NCI-H2107 (cell line): Measurements from ENCODE around the gene ACADVL.

Experiments used
- DNase-seq: peaks from one replicate; lab custom pipeline; 2025; lab: John Stamatoyannopoulos, UW

Gene ACADVL

DNA sequence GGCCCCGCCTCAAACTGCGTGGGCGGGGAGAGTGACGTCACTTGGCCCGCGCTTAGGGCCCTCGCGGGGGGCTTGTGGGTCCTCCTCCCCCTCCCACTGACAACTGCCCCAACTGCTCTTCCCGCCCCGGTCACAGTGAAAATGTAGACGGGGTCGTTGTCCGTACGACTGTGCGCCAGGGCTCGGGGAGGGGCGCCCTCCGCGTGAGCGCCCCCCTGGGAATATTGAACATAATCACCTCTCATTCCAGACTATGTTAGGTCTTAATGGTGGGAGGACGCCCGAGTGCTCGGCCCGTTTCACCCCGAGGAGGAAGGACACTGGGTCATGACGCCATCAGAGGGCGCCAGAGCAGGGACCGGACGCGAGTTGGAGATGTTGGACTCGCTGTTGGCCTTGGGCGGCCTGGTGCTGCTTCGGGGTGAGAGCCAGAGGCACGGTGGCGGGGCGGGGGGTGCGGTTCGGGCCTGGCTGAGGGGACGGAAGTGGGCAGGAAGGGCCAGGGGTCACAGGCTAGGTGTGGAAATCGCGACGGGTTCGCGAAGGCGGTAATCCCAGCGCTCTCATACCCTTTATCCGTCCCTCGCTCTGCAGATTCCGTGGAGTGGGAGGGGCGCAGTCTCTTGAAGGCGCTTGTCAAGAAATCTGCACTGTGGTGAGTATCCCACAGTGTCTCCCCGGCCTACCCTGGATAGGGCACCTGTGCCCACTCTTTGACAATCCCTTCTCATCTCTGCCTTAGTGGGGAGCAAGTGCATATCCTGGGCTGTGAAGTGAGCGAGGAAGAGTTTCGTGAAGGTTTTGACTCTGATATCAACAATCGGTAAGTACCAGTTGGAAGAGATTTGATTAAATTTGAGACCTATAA is 32.7 kb downstream of the ACADVL start, which contains the start of gene ELP5:
Gene ELP5, plus strand, starts transcription at position 40 of the 868 bp plus-strand sequence. Its CDS starts 336 bp downstream, at position 376.
- DNase-seq = peak; percentile 40

DNA sequence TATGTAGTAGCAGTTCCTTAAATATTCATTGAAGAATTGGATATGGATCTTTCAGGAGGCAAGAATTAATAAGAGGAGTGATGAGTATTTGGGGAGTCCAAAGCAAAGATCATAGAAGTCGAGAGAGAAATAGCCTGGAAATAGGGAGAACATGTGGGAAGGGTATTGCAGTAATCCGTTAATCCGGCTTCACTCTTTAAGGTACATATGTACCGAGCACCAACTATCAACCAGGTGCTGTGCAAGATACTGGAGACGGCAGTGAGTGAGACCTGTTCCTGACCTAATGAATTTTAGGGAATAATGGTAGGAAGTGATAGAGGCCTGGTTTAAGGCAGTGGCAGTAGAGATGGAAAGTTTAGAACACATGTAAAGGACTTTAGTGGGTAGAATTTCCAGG is 33.3 kb downstream of the ACADVL start:
- DNase-seq = no peak

DNA sequence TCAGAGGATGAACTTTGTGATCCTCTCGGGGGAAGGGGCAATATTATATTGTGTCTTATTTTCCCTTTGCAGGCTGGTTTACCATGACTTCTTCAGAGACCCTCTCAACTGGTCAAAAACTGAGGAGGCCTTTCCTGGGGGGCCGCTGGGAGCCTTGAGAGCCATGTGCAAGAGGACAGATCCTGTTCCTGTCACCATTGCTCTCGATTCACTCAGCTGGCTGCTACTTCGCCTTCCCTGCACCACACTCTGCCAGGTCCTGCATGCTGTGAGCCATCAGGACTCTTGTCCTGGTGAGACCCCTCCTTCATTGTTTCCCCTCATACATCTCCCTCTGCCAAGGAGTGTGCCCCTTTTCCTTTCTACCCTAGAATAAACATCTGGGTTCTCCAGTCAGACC is 34.8 kb downstream of the ACADVL start:
- DNase-seq = no peak

DNA sequence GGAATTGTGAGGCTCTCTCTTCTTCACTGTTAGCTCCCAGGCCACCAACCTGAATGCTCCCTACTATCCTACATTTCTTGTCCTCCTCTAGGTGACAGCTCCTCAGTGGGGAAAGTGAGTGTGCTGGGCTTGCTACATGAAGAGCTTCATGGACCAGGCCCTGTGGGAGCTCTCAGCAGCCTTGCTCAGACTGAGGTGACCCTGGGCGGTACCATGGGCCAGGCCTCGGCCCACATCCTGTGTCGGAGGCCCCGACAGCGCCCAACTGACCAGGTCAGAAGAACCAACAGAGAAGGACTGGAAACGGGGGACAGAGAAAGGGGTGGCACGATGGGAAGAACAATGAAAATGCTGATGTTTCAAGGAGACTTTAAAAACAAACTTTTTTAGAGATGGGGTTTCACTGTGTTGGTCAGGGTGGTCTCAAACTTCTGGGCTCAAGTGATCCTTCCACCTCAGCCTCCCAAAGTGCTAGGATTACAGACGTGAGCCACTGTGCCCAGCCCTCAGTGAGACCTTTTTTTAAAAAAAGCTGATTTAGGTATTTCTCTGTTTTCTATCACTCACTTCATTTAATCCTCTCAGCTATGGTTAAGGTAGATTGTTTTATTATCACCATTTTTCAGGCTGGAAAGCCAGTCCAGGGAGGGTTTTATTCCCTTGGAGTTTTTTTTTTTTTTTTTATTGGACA is 37.2 kb downstream of the ACADVL start:
- no peak for DNase-seq

DNA sequence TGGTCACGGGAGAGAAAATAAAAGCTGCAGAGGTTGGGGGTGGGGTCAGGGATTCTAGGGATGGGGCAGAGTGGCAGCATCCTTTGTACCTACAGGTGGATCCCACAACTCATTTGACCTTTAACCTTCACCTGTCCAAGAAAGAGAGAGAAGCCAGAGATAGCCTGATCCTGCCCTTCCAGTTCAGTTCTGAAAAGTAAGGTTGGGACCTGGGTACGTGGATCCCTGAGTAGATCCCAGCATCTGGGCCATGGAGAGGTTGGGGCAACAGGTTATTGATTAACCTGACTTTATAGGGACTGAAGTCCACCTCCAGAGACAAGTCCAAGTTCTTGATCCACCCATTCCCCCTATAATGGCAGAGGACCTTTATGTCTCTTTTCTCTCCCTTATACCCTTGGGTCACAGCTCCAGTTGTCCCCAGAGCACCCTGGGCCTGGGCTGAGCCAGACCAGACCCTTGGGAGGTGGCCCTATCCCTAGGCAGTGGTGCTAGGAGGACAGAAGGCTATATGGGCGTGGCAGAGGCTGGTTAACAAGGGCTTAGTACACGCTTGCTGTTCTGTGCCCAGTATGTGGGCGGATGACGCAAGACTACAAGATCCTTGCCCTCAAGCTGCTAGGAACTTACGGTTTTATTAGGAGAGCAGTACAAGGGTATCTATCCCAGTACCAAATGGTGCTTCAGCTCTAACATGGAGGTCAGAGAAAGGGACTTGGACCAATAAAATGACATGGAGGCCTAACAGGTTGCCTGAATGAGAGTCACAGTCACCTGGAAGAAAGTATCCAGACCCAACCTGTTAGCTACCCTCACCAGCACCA is 39.2 kb downstream of the ACADVL start:
- DNase-seq = no peak

DNA sequence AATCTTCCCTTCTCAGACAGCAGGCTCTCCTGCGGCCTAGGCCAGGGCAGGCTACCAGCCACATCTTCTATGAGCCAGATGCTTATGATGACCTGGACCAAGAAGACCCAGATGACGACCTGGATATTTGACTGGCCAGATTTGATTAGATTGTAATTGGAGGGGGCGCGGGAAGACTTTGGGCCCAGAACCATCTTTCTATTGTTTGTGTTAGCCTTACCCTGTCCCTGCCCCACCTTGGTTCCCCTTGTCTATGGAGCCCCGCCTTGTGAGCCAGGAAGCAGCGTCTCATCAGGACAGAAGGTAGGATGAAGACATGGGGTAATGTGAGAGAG is 39.8 kb downstream of the ACADVL start:
- DNase-seq = no peak

DNA sequence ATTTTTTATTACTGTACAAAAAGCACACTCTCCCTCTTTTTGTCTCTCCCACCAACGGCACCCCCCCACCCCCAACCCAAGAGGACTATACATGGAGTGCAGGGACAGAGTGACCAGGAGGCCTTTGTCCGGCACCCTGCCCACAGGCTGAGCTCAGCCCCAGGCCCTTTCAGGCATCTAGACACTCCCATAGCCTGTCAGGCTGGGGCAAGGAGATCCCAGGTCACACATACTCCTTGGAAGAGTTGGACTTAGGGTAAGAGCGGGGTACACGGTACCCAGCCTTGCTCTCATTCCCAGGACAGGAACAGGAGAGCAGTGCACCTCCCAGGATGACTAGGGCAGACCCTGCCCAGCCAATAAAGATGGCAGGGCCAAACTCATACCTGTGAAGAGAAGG is 40.4 kb downstream of the ACADVL start:
- no peak for DNase-seq

DNA sequence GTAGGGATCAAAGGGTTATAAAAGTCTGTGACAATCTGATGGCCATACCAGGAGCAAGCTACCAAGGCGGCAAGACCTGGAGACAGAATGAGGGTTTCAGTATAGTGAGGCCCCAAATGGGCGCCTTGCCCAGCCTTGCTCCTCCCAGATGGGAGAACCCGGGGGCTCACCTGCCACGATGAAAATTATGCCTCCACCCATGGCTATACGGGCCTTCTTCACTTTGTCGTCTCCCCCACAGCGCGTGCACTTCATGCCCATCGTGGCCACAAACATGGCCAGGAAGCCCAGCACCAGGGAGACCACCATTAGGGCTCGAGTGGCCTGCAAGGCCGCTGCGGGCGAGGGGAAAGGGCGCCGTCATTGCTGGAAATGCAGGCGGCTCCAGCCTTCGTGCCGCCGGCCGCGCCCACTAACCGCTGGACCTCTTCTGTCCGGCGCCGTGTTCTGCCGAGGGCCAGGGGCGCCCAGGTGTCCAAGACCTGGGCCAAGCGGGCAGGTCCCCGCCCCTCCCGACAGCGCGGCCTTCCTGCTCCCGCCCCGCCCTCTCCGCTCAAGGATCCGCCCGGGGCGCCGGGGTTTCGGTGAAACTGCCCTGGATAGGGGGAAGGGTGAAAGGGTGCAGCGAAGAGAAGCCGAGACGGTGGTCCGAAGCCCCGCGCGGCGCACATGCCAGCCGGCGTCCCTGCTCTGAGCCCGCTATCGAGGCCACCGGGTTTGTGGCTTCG is 41.1 kb downstream of the ACADVL start:
- DNase-seq = peak; percentile 30

DNA sequence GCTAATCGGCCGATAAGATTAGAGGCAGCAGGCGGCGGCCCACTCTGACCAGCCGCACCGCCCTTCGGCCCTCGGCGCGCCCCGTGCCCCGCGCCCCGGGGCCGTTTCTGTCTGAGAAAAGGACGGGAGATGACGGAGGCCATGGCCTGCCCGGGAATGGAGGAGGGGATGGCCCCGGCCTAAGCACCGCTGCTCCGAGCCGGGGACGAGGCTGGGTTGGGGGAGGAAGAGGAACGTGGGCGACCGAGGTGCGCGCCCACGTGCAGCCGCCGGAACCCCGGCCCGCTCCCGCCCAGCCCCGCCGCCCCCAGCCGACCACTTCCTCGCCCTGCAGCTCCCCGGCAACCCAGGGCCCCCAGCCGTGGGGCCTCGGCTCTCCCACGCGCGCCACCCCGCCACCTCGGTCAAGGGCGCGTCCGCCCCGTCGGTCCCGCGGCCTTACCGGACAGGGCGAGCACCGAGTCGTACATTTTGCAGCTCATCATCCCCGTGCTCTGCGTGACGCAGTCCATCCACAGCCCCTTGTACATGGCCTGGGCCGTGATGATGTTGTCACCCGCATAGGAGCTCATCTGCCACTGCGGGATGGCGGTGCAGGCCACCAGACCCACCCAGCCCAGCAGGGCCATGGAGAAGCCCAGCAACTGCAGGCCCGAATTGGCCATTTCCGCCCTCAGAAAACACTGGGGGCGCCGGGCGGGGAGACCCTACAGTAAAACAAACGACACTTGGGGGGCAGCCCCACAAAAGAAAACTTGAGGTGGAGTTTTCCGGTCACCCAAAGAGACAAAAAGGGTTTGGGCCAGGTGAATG is 41.8 kb downstream of the ACADVL start:
- no peak for DNase-seq

DNA sequence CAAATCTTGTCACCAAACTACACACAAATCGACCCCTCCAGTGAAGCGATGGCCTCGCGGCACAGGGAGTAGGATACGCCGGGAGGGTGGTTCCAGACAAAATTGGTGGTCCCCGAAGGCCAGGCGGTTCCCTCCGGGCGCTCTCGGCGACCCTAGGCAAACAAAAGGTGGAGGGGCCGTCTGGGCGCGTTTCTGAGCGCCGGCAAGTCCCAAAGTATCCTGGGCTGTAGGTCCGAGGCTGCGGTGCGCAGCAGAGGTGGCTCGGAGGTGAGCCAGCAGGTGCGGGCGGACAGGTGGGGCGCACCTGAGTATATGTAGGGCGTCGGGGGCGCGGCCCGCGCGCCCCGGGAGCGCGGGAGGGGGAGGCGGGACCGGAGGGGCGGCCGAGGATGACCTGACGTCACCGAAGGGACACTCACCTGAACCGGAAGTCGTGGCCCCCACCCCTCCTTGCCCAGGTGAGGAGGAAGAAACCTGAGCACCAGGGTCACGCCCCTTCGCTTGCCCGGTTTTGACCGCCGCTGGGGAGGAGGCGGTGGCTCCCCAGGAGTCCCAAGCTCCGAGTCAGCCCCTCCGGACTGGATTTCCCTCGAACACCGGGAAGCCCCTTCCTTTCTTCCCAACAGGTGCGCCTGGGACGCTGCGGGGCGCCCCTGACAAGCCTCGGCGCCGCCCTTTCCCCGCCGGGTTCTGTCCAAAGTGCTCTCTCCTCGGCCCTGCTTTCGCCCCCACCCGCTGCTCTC is 42.6 kb downstream of the ACADVL start, which contains the start of gene CLDN7:
Gene CLDN7, minus strand, starts transcription at position 287 of the 743 bp plus-strand sequence. CDS start 435 bp downstream, outside the sequence.
- DNase-seq = peak; percentile 59

DNA sequence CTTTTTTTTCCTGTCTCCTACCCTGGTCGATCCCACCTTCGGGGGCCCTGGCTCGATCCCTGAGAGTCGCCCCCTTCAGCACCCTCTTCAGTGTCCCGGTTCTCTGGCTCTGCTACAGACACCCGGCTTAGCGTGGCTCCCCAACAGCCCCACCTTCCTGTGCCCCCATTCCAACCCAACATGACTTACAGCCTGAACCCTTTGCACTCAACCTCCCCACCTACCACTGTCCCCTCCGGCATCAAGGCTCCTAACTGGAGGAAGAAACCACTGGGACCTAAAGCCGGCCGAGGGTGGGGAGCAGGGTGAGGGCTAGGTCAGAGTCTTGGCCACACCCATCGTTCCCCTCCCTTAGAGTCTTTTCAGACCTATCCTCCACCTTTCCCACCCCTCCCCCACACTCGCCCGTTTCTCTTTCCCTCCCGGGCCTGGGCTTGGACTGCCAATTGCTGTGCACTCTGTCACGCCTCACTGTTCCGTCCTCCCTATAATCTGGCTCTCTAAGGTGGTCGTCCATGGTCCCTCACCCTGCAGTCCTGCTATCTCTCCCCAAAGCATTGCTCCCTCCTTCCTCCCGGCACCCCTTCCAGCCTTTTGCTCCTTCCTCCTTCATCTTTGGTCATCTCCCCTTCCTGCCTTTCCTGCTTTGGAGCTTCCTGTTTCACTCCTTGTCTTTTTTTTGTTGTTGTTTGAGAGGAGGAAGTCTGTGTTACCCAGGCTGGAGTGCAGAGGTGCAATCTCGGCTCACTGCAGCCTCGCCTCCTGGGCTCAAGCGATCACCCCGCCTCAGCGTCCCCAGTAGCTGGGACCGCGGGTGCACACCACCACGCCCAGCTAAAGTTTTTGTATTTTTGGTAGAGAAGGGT is 43.4 kb downstream of the ACADVL start:
- no peak for DNase-seq

DNA sequence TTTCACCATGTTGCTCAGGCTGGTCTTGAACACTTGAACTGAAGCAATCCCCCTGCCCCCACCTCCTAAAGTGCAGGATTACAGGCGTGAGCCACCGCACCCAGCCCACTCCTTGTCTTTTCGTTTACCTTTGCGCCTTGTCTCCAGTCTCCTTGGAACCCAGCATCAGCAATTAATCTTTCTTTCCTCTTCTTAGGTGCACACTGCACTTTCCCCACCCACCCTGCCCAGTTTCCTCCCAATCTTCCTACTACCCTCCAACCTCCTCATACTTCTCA is 44.0 kb downstream of the ACADVL start:
- DNase-seq = no peak

DNA sequence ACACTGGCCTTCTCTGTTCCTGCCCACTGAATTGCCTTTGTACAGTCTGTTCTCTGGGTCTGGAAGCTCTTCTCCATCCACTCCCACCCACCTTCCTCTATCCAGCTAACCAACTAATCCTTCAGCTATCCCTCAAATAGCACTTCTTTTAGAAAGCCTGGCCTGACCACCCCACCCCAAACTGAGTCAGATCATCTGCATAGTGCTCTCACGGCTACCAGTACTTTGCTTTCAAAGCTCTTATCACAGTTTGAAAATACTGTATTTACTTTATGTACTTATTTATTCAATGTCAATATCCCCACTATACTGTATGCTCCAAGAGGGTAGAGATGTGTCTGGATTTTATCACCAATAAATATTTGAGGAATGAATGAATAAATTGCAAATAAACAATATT is 47.0 kb downstream of the ACADVL start:
- DNase-seq = no peak
